Endothelial cell of umbilical vein (primary cell): Measurements from ENCODE around the gene ST6GALNAC3. TPM values are rescaled to one million over a fixed set of nuclear protein-coding genes. Genes with fewer than 3 reads are reported as not detected.

Experiments
- BruUV-seq: library from RNA; stranded (reverse); fragments of 400-500 nt; replicated peaks from 2 replicates; lab custom pipeline; 2021; lab: Mats Ljungman, UMichigan
- CTCF ChIA-PET: fragments of 300-600, 350-600 bp; sonication (Branson Sonifier 250); formaldehyde crosslinking; loops from one replicate; lab custom pipeline; 2021; ENCODE audit warnings: antibody characterized with exemption, inconsistent platforms; lab: Charles Lee
- POLR2A ChIA-PET: fragments of 300-600, 350-600 bp; sonication (Branson Sonifier 250); formaldehyde crosslinking; loops from one replicate; lab custom pipeline; 2021; ENCODE audit warnings: antibody characterized with exemption, inconsistent platforms; lab: Charles Lee
- DNase-seq: peaks from one replicate; pipeline ENCODE4 v3.0.0-alpha.2; 2011; ENCODE audit warnings: low read depth, low spot score
- FAIRE-seq: peaks from 2 replicates; lab custom pipeline; 2011; peaks lifted over from hg19 to GRCh38; lab: Jason Lieb, UNC
- H2AFZ ChIP-seq: 2 replicates; pipeline ENCODE4 v1.6.0; 2012; ENCODE audit warnings: low read depth, low read length, control low read depth, inconsistent platforms
- H3K27ac ChIP-seq: 2 replicates; pipeline ENCODE4 v1.5.1; 2011; ENCODE audit warnings: low read depth, mild to moderate bottlenecking, control low read depth, low read length, moderate library complexity; ENCODE audit not compliant: insufficient read depth
- H3K27me3 ChIP-seq, 2 experiments: 2 replicates each; pipeline versions ENCODE4 v1.6.0 to v1.6.1; 2011; ENCODE audit warnings: low read length in 2 of 2, mixed read lengths in 1 of 2; ENCODE audit not compliant: control insufficient read depth in 2 of 2, insufficient read depth in 2 of 2
- H3K36me3 ChIP-seq, 2 experiments: 2 replicates in 1 of 2; 3 replicates in 1 of 2; pipeline ENCODE4 v1.5.1; 2011; ENCODE audit warnings: low read length in 2 of 2, mild to moderate bottlenecking in 1 of 2, moderate library complexity in 1 of 2; ENCODE audit not compliant: control insufficient read depth in 2 of 2, insufficient read depth in 2 of 2; ENCODE audit errors: extremely low read depth in 1 of 2
- H3K4me1 ChIP-seq: 3 replicates; pipeline ENCODE4 v1.5.1; 2011; ENCODE audit warnings: mild to moderate bottlenecking, low read length; ENCODE audit not compliant: control insufficient read depth, insufficient read depth; ENCODE audit errors: extremely low read depth
- H3K4me2 ChIP-seq: 2 replicates; pipeline ENCODE4 v1.6.1; 2011; ENCODE audit warnings: low read length, control low read depth, mixed read lengths; ENCODE audit not compliant: insufficient read depth
- H3K4me3 ChIP-seq, 3 experiments: fragments of 200-600 bp in 1 of 3; sonication (generic), shearing (Covaris generic) in 1 of 3; replicated peaks in 1 of 3; 2 replicates each; pipeline ENCODE4 v1.5.1; 2011 to 2016; ENCODE audit warnings: control low read depth in 3 of 3, low read length in 3 of 3, mild to moderate bottlenecking in 2 of 3, inconsistent platforms in 1 of 3, low read depth in 1 of 3, moderate library complexity in 1 of 3; ENCODE audit not compliant: insufficient read depth in 1 of 3
- H3K79me2 ChIP-seq: 2 replicates; pipeline ENCODE4 v1.6.0; 2012; ENCODE audit warnings: low read length, inconsistent platforms; ENCODE audit not compliant: control insufficient read depth, insufficient read depth
- H3K9ac ChIP-seq: replicated peaks from 2 replicates; pipeline ENCODE3; 2011; ENCODE audit warnings: low read length, control low read depth; ENCODE audit not compliant: insufficient read depth; ENCODE audit errors: extremely low read depth
- H3K9me1 ChIP-seq: replicated peaks from 3 replicates; pipeline ENCODE4 v1.6.0; 2011; ENCODE audit warnings: mild to moderate bottlenecking, low read length; ENCODE audit not compliant: control insufficient read depth, insufficient read depth; ENCODE audit errors: extremely low read depth
- H3K9me3 ChIP-seq: replicated peaks from 2 replicates; pipeline ENCODE4 v1.5.1; 2012; ENCODE audit warnings: low read length, inconsistent platforms; ENCODE audit not compliant: control insufficient read depth, insufficient read depth
- H4K20me1 ChIP-seq: replicated peaks from 2 replicates; pipeline ENCODE3; 2011; ENCODE audit warnings: mild to moderate bottlenecking, low read length; ENCODE audit not compliant: control insufficient read depth, insufficient read depth; ENCODE audit errors: extremely low read depth
- CTCF ChIP-seq, 2 donors: IDR thresholded peaks; 1 replicate in 1 of 2; 2 replicates in 1 of 2; pipeline ENCODE4 v1.5.1; 2011; ENCODE audit warnings: low read length in 2 of 2, mild to moderate bottlenecking in 2 of 2, moderate library complexity in 2 of 2, control low read depth in 1 of 2, inconsistent platforms in 1 of 2, low read depth in 1 of 2; ENCODE audit not compliant: insufficient read depth in 1 of 2; ENCODE audit errors: extremely low read depth in 1 of 2
- EZH2 ChIP-seq: IDR thresholded peaks from 2 replicates; pipeline ENCODE4 v1.6.1; 2012; ENCODE audit warnings: borderline replicate concordance, low read depth, mild to moderate bottlenecking, moderate library complexity, low read length, inconsistent platforms; ENCODE audit not compliant: severe bottlenecking
- FOS ChIP-seq: IDR thresholded peaks from 2 replicates; pipeline ENCODE4 v1.6.1; 2011; ENCODE audit warnings: mild to moderate bottlenecking, low read length, moderate library complexity, borderline replicate concordance; ENCODE audit not compliant: insufficient read depth
- JUN ChIP-seq: IDR thresholded peaks from 2 replicates; pipeline ENCODE4 v1.6.1; 2011; ENCODE audit warnings: borderline replicate concordance, low read depth; ENCODE audit not compliant: insufficient read length, insufficient read depth
- MAX ChIP-seq: IDR thresholded peaks from 2 replicates; pipeline ENCODE4 v1.6.1; 2011; ENCODE audit not compliant: insufficient read depth, insufficient read length
- MYC ChIP-seq: IDR thresholded peaks from one replicate; pipeline ENCODE4 v1.6.1; 2011; ENCODE audit warnings: mild to moderate bottlenecking, low read depth, low read length
- POLR2A ChIP-seq: IDR thresholded peaks from 2 replicates; pipeline ENCODE4 v1.6.1; 2012; ENCODE audit warnings: low read depth, mild to moderate bottlenecking, control low read depth, low read length
- POLR2AphosphoS5 ChIP-seq: IDR thresholded peaks from 2 replicates; pipeline ENCODE4 v1.6.1; 2012; ENCODE audit warnings: low read depth, mild to moderate bottlenecking, control low read depth, low read length, moderate library complexity; ENCODE audit not compliant: insufficient read depth
- dilution Hi-C: fragments of 300-500 bp; cut with MboI; formaldehyde crosslinking; loops from one replicate; pipeline ENCODE4 v1.15.0; 2019; ENCODE audit warnings: low sequenced_read_pairs; ENCODE audit not compliant: extremely low pct_ligation_motif_present
- intact Hi-C: fragments of 100-400 bp; cut with micrococcal nuclease; formaldehyde crosslinking; loops from one replicate; pipeline ENCODE4 v1.10.0; 2022
- polyA plus RNA-seq, 4 experiments: library from polyadenylated mRNA; depleted of rRNA in 3 of 4; stranded (reverse) in 3 of 4; unstranded in 1 of 4; fragments of >200 nt; gene quantifications; 2 replicates each; pipeline versions ENCODE4 v1.2.1 to v1.2.3, GENCODE V29; 2011 to 2012; ENCODE audit warnings: missing spikeins in 1 of 4
- total RNA-seq: library from RNA; stranded (reverse); gene quantifications from 2 replicates; pipeline ENCODE4 v1.2.3, GENCODE V29; 2021

Gene ST6GALNAC3
- total and polyA plus RNA-seq, 2 donors (not counting 3 experiments of a cell fraction or from before 2014, with no cell fraction given) = 7.6 to 48.3 TPM

GRCh38 chr1:76680651-76681050 lies 606.1 kb downstream of the ST6GALNAC3 start:
- no peak overlapping the region for H3K4me2 ChIP-seq
- H2AFZ ChIP-seq = no peak overlapping the region
- H3K4me3 ChIP-seq = no peak overlapping the region
- H4K20me1 ChIP-seq = no peaks in the 10 kb centered on the region
- no peak overlapping the region for H3K27ac ChIP-seq
- H3K9me1 ChIP-seq = no peaks in the 10 kb centered on the region
- DNase-seq = no peak
- intact Hi-C loops (no loop called here), dilution Hi-C loops (no loop called here)
- no peaks in the 10 kb centered on the region for H3K9me3 ChIP-seq
- ChIA-PET POLR2A (no interaction called here), CTCF (no interaction called here)
- H3K4me1 ChIP-seq = no peaks in the 10 kb centered on the region
- no peaks in the 10 kb centered on the region for H3K36me3 ChIP-seq
- TF ChIP-seq JUN (no peak), MAX (no peak), EZH2 (no peak), POLR2A (no peak)
- no TSS peak for BruUV-seq
- no peak overlapping the region for H3K9ac ChIP-seq
- peaks cover 0 to 3% of the 10 kb centered on the region in 2 experiments for H3K27me3 ChIP-seq
- no peaks in the 10 kb centered on the region for H3K79me2 ChIP-seq
- no peak for FAIRE-seq

GRCh38 chr1:76682138-76682537 lies 607.6 kb downstream of the ST6GALNAC3 start:
- CTCF ChIA-PET = no interaction called here
- TF ChIP-seq MAX (no peak), POLR2AphosphoS5 (no peak), MYC (no peak), FOS (no peak), CTCF (IDR thresholded peaks at IDR 0.05; ENCODE audit: extremely low read depth in 1 of 2, insufficient read depth in 1 of 2, low read depth in 1 of 2, low read length in 2 of 2) (no peak)

More at GRCh38 chr1:76682138-76682537, 607.6 kb downstream of the ST6GALNAC3 start:
- Histone ChIP-seq H2AFZ (no peak overlapping the region), H3K36me3 (no peaks in the 10 kb centered on the region), H3K79me2 (no peaks in the 10 kb centered on the region), H3K4me3 (no peak overlapping the region), H3K9me1 (no peaks in the 10 kb centered on the region), H3K4me2 (no peak overlapping the region), H3K9ac (no peak overlapping the region), H4K20me1 (no peaks in the 10 kb centered on the region), H3K9me3 (no peaks in the 10 kb centered on the region), H3K4me1 (no peaks in the 10 kb centered on the region), H3K27me3 (no peaks in the 10 kb centered on the region), H3K27ac (no peak overlapping the region)
- BruUV-seq = no TSS peak
- FAIRE-seq (no peak), DNase-seq (no peak)
- dilution Hi-C loops = no loop called here
- POLR2A ChIA-PET = no interaction called here
- intact Hi-C loops = no loop called here
